HCT116 (cell line): ENCODE data around the gene ROS1. TPM values are rescaled to one million over a fixed set of nuclear protein-coding genes. Genes with fewer than 3 reads are reported as not detected.

Experiments used
- ATAC-seq: fragments of 200-7000 bp; cut with Tn5 transposase; 2 replicates; pipeline ENCODE4 v1.9.1; 2020; ENCODE audit warnings: mild to moderate bottlenecking, moderate library complexity
- BruUV-seq: library from RNA; stranded (reverse); fragments of 400-500 nt; replicated peaks from 2 replicates; lab custom pipeline; 2021; lab: Mats Ljungman, UMichigan
- CTCF ChIA-PET: fragments of 300-600 bp; sonication (Branson Sonifier 250); formaldehyde crosslinking; loops from one replicate; lab custom pipeline; 2021; ENCODE audit warnings: antibody characterized with exemption; lab: Charles Lee
- POLR2A ChIA-PET: fragments of 300-600, 350-600 bp; sonication (Branson Sonifier 250); formaldehyde crosslinking; loops from one replicate; lab custom pipeline; 2021; ENCODE audit warnings: antibody characterized with exemption; lab: Charles Lee
- RAD21 ChIA-PET, 2 experiments: fragments of 300-600 bp; sonication (Branson Sonifier 250); formaldehyde crosslinking; loops; one replicate each; lab custom pipeline; 2023; ENCODE audit warnings: low total read pairs in 2 of 2; ENCODE audit not compliant: uncharacterized antibody in 2 of 2, unreplicated experiment in 2 of 2, low non-redundant PET in 1 of 2; lab: Charles Lee
- DNase-seq: peaks from one replicate; pipeline ENCODE4 v3.0.0-alpha.2; 2010; ENCODE audit warnings: low read depth, low spot score
- H2AFZ ChIP-seq: fragments of 200-600 bp; shearing (Covaris generic), sonication (generic); 2 replicates; pipeline ENCODE4 v1.6.1; 2017; ENCODE audit warnings: low read depth, mixed run types, mixed read lengths, antibody characterized with exemption, low read length; ENCODE audit not compliant: poor library complexity, severe bottlenecking
- H3K27ac ChIP-seq: 2 replicates; pipeline ENCODE4 v1.5.1; 2012; ENCODE audit warnings: low read depth, low read length
- H3K27me3 ChIP-seq: fragments of 200-600 bp; sonication (generic); 2 replicates; pipeline ENCODE4 v1.6.1; 2016; ENCODE audit warnings: mixed run types, low read length, mixed read lengths; ENCODE audit not compliant: insufficient read depth
- H3K36me3 ChIP-seq, 2 experiments: fragments of 200-500 bp in 1 of 2; fragments of 200-600 bp in 1 of 2; sonication (Bioruptor generic) in 1 of 2; sonication (generic) in 1 of 2; 2 replicates each; pipeline versions ENCODE4 v1.5.1 to v1.6.1; 2014 to 2016; ENCODE audit warnings: low read length in 2 of 2, inconsistent platforms in 1 of 2, mixed read lengths in 1 of 2, mixed run types in 1 of 2; ENCODE audit not compliant: insufficient read depth in 2 of 2, control insufficient read depth in 1 of 2
- H3K4me1 ChIP-seq, 2 experiments: fragments of 200-600 bp in 1 of 2; sonication (generic) in 1 of 2; 2 replicates each; pipeline versions ENCODE4 v1.5.1 to v1.6.1; 2012 to 2017; ENCODE audit warnings: low read length in 2 of 2, inconsistent platforms in 1 of 2, mild to moderate bottlenecking in 1 of 2, mixed read lengths in 1 of 2, mixed run types in 1 of 2, moderate library complexity in 1 of 2; ENCODE audit not compliant: insufficient read depth in 2 of 2, control insufficient read depth in 1 of 2
- H3K4me2 ChIP-seq: fragments of 200-600 bp; sonication (generic); 2 replicates; pipeline ENCODE4 v1.6.1; 2017; ENCODE audit warnings: mixed run types, low read length, mixed read lengths
- H3K4me3 ChIP-seq, 2 experiments: fragments of 200-600 bp in 1 of 2; sonication (generic) in 1 of 2; replicated peaks in 1 of 2; 2 replicates each; pipeline ENCODE4 v1.5.1; 2011 to 2016; ENCODE audit warnings: low read length in 2 of 2, control low read depth in 1 of 2, low read depth in 1 of 2, mild to moderate bottlenecking in 1 of 2, mixed read lengths in 1 of 2, mixed run types in 1 of 2
- H3K79me2 ChIP-seq: fragments of 200-600 bp; sonication (generic); 2 replicates; pipeline ENCODE4 v1.6.1; 2017; ENCODE audit warnings: mild to moderate bottlenecking, mixed run types, low read length, moderate library complexity, mixed read lengths; ENCODE audit not compliant: insufficient read depth
- H3K9ac ChIP-seq: fragments of 200-600 bp; sonication (generic); 2 replicates; pipeline ENCODE4 v1.6.1; 2016; ENCODE audit warnings: low read length, mixed read lengths
- H3K9me2 ChIP-seq: fragments of 200-600 bp; sonication (generic), shearing (Covaris generic); 2 replicates; pipeline ENCODE4 v1.6.1; 2017; ENCODE audit warnings: mixed run types, mild to moderate bottlenecking, moderate library complexity; ENCODE audit not compliant: insufficient read depth
- H3K9me3 ChIP-seq, 2 experiments: fragments of 200-500 bp in 1 of 2; fragments of 200-600 bp in 1 of 2; sonication (Bioruptor generic) in 1 of 2; sonication (generic) in 1 of 2; 2 replicates each; pipeline ENCODE4 v1.6.1; 2014 to 2017; ENCODE audit warnings: low read length in 2 of 2, mixed read lengths in 2 of 2, inconsistent platforms in 1 of 2, low read depth in 1 of 2, mild to moderate bottlenecking in 1 of 2, mixed run types in 1 of 2, moderate library complexity in 1 of 2; ENCODE audit not compliant: control insufficient read depth in 1 of 2, insufficient read depth in 1 of 2
- H4K20me1 ChIP-seq: fragments of 200-600 bp; sonication (generic), shearing (Covaris generic); 2 replicates; pipeline ENCODE4 v1.6.1; 2017; ENCODE audit warnings: mixed run types, mild to moderate bottlenecking, moderate library complexity; ENCODE audit not compliant: insufficient read depth
- CBX3 ChIP-seq: IDR thresholded peaks from 2 replicates; pipeline ENCODE4 v1.6.1; 2012; ENCODE audit warnings: low read depth
- EGR1 ChIP-seq: IDR thresholded peaks from 2 replicates; pipeline ENCODE4 v1.6.1; 2012; ENCODE audit warnings: low read depth
- EZH2 ChIP-seq: fragments of 200-600 bp; sonication (generic); IDR thresholded peaks from 2 replicates; pipeline ENCODE4 v1.6.1; 2017; ENCODE audit warnings: antibody characterized with exemption, mixed run types
- EZH2phosphoT487 ChIP-seq: fragments of 200-600 bp; IDR thresholded peaks from 2 replicates; pipeline ENCODE4 v1.6.1; 2018; ENCODE audit warnings: antibody characterized with exemption, borderline replicate concordance
- FOSL1 ChIP-seq: IDR thresholded peaks from 2 replicates; pipeline ENCODE4 v1.6.1; 2012; ENCODE audit warnings: low read depth
- JUND ChIP-seq: IDR thresholded peaks from 2 replicates; pipeline ENCODE4 v1.6.1; 2012
- RAD21 ChIP-seq: IDR thresholded peaks from 2 replicates; pipeline ENCODE4 v1.6.1; 2012; ENCODE audit warnings: low read depth, mild to moderate bottlenecking
- SRF ChIP-seq: IDR thresholded peaks from 2 replicates; pipeline ENCODE4 v1.6.1; 2012; ENCODE audit warnings: low read depth
- TCF7L2 ChIP-seq: IDR thresholded peaks from 2 replicates; pipeline ENCODE4 v1.7.0; 2011; ENCODE audit warnings: borderline replicate concordance, inconsistent platforms; ENCODE audit not compliant: insufficient read depth, insufficient read length; ENCODE audit errors: extremely low read depth
- ZFX ChIP-seq: fragments of 450-650 bp; IDR thresholded peaks from 2 replicates; pipeline ENCODE4 v1.6.1; 2017
- intact Hi-C: fragments of 100-400 bp; cut with micrococcal nuclease; formaldehyde crosslinking; loops from 2 replicates; pipeline ENCODE4 v1.10.0; 2022
- total RNA-seq: library from RNA; stranded (reverse); gene quantifications from one replicate; pipeline ENCODE4 v1.2.1, GENCODE V29; 2021; ENCODE audit not compliant: unreplicated experiment
- TF ChIP-seq, protein P1 (sequence below): IDR thresholded peaks from 2 replicates; pipeline ENCODE4 v1.6.1; 2011; ENCODE audit warnings: mild to moderate bottlenecking, low read length, moderate library complexity; ENCODE audit not compliant: insufficient replicate concordance; ENCODE audit errors: extremely low read depth
- TF ChIP-seq, protein P2 (sequence below): IDR thresholded peaks from 2 replicates; pipeline ENCODE4 v1.6.1; 2012
- TF ChIP-seq, protein P3 (sequence below): IDR thresholded peaks from 2 replicates; pipeline ENCODE4 v1.6.1; 2012

Gene ROS1
- total RNA-seq, 1 experiment from 2014 or later, result not detected

DNA sequence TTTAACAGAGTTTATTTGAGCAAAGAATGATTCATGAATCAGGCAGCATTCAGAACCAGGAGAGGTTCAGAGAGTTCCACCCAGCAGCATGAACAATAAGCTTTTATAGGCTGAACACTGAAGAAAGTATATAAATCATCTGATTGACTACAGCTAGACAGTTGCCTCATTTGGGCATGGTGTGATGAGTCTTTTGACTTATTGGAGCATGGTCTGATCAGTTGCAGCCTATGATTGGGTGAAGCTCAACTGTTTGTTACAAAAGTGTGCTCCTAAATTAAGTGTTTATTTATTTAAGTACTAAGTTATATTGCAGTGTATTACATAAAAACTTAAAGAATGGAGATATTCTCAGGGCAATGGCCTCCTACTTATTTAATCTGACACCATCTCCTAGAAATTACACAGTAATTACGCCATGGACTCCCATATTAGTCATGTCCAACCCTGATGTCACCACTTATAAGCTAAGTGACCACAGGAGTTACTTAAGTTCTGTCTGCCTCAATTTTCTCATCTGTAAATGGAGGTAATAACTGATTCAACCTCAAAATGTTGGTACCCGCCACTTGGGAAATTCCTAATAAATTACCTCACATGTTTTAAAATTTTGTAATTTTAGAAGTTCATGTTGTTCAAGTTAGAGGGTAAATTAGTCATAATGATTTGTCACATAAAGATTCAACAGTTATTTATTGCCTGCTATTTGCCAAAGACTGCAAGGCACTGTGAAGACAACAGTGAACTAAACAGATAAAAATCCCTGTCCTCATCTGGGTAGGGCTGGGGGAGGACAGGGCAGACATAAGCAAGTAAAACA, 15.2 kb upstream of the ROS1 start (continued):
- TF ChIP-seq, protein P1, sequence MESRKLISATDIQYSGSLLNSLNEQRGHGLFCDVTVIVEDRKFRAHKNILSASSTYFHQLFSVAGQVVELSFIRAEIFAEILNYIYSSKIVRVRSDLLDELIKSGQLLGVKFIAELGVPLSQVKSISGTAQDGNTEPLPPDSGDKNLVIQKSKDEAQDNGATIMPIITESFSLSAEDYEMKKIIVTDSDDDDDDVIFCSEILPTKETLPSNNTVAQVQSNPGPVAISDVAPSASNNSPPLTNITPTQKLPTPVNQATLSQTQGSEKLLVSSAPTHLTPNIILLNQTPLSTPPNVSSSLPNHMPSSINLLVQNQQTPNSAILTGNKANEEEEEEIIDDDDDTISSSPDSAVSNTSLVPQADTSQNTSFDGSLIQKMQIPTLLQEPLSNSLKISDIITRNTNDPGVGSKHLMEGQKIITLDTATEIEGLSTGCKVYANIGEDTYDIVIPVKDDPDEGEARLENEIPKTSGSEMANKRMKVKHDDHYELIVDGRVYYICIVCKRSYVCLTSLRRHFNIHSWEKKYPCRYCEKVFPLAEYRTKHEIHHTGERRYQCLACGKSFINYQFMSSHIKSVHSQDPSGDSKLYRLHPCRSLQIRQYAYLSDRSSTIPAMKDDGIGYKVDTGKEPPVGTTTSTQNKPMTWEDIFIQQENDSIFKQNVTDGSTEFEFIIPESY, result no peak
- TF ChIP-seq EGR1 (no peak), EZH2phosphoT487 (no peak)
- TF ChIP-seq, all 23 proteins: peak for 4

DNA sequence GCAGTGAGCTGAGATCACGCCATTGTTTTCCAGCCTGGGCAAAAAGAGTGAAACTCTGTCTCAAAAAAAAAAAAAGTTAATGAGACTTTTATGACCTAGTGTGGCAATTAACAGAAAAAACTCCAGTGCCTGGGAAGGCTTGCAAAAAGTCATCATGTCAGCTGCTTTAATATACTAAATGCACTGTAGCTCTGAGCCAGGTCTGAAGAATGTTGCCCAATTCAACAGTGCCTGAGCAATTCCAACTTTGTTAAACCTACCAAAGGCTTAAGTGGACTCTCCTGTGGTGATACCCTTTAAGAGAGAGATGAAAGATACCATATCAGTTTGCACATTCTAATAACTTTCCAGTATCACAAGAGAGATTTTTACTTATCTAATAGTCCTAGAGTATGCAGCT, 6.5 kb upstream of the ROS1 start:
- H2AFZ ChIP-seq, result no peak overlapping the region
- H3K27me3 ChIP-seq, result no peaks in the 10 kb centered on the region
- H4K20me1 ChIP-seq, result no peaks in the 10 kb centered on the region
- DNase-seq (no peak), ATAC-seq (no peak)
- no peak overlapping the region for H3K27ac ChIP-seq
- no TSS peak for BruUV-seq
- H3K4me3 ChIP-seq, result no peak overlapping the region
- H3K9me3 ChIP-seq, result no peaks in the 10 kb centered on the region
- no peak overlapping the region for H3K9ac ChIP-seq
- no peaks in the 10 kb centered on the region for H3K9me2 ChIP-seq
- intact Hi-C loops, result no loop called here
- no peak overlapping the region for H3K4me2 ChIP-seq
- H3K4me1 ChIP-seq, result no peaks in the 10 kb centered on the region
- ChIA-PET CTCF (no interaction called here), RAD21 (no interaction called here)
- H3K36me3 ChIP-seq, result no peaks in the 10 kb centered on the region
- TF ChIP-seq, protein P1, result no peak
- TF ChIP-seq FOSL1 (no peak), TCF7L2 (no peak), RAD21 (no peak), SRF (no peak), JUND (no peak), ZFX (no peak), EZH2 (no peak), CBX3 (no peak)
- TF ChIP-seq, protein P2, sequence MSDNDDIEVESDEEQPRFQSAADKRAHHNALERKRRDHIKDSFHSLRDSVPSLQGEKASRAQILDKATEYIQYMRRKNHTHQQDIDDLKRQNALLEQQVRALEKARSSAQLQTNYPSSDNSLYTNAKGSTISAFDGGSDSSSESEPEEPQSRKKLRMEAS, result no peak
- TF ChIP-seq, protein P3, sequence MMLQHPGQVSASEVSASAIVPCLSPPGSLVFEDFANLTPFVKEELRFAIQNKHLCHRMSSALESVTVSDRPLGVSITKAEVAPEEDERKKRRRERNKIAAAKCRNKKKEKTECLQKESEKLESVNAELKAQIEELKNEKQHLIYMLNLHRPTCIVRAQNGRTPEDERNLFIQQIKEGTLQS, result no peak
- TF ChIP-seq, all 23 proteins: peak for 0
- POLR2A ChIA-PET, result no interaction called here
- H3K79me2 ChIP-seq, result no peaks in the 10 kb centered on the region
